VCaP (cell line): Measurements from ENCODE around the gene MICB.

ENCODE experiments used
- H3K27ac ChIP-seq: fragments of 450-650 bp; 2 replicates; pipeline ENCODE4 v1.5.1; 2017
- CTCF ChIP-seq: fragments of 450-650 bp; conservative IDR thresholded peaks from 2 replicates; pipeline ENCODE4 v1.5.1; 2017; ENCODE audit warnings: mild to moderate bottlenecking, moderate library complexity

MICB gene

GRCh38 chr6:31534521-31535040, 36.6 kb downstream of the MICB start:
- no peak for TF ChIP-seq CTCF
- no peak overlapping the region for H3K27ac ChIP-seq

GRCh38 chr6:31535538-31536324, 37.8 kb downstream of the MICB start:
- no peak overlapping the region for H3K27ac ChIP-seq
- no peak for TF ChIP-seq CTCF

- TF ChIP-seq CTCF, result no peak
- peak overlapping the region; percentile 94; the same call in 1 of the 2 replicates for H3K27ac ChIP-seq
Observed at GRCh38 chr6:31538805-31539400, 41.0 kb downstream of the MICB start.

GRCh38 chr6:31540640-31541039, 42.7 kb downstream of the MICB start:
- H3K27ac ChIP-seq, result peak overlapping the region; percentile 94

GRCh38 chr6:31541059-31541657, 43.2 kb downstream of the MICB start:
- TF ChIP-seq CTCF, result no peak
- H3K27ac ChIP-seq, result peak overlapping the region; percentile 94

More at GRCh38 chr6:31540640-31541039, 42.7 kb downstream of the MICB start:
- TF ChIP-seq CTCF, result no peak

GRCh38 chr6:31541658-31542521, 43.9 kb downstream of the MICB start, which contains the start of gene DDX39B:
TSS of gene DDX39B (minus strand) at chr6:31542003. CDS start at chr6:31540532, 1,471 bp downstream.
- no peak for TF ChIP-seq CTCF
- H3K27ac ChIP-seq, result peak within 1 kb of the TSS; percentile 94
